Vein endothelial cell (primary cell): ENCODE measurements around the gene GKN2. TPM values are rescaled to one million over a fixed set of nuclear protein-coding genes. Genes with fewer than 3 reads are reported as not detected.

ENCODE experiments used
- total RNA-seq: library from RNA; depleted of rRNA; stranded (reverse); fragments of >200 nt; gene quantifications from 2 replicates; pipeline ENCODE4 v1.2.3, GENCODE V29; 2012

GKN2 gene, protein sequence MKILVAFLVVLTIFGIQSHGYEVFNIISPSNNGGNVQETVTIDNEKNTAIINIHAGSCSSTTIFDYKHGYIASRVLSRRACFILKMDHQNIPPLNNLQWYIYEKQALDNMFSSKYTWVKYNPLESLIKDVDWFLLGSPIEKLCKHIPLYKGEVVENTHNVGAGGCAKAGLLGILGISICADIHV
- 0.38 and 0.65 TPM in 2 replicates for total RNA-seq

GRCh38 chr2:68952887-68953521 lies at the start of gene GKN2:
GKN2 (minus strand) TSS chr2:68952893; CDS start chr2:68952861, 32 bp downstream.

DNA sequence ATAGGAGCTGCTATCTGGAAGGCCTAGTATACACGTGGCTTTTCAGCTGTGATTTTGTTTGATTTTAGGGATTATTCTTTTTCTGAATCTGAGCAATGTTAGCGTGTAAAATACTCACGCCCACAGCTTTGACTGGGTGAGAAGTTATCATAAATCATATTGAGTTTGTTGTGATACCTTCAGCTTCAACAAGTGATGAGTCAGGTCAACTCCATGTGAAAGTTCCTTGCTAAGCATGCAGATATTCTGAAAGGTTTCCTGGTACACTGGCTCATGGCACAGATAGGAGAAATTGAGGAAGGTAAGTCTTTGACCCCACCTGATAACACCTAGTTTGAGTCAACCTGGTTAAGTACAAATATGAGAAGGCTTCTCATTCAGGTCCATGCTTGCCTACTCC lies 21.6 kb upstream of the GKN2 start, which contains the start of gene GKN1:
TSS of gene GKN1 (plus strand) at position 386 of the 400 bp plus-strand sequence. CDS start 42 bp downstream, outside the sequence.

Other genes starting within 250 kb of the GKN2 start
- gene ARHGAP25, start 218.1 kb downstream of the GKN2 start, total RNA-seq: 5.2 and 8.2 TPM in 2 replicates
- gene BMP10, start 81.5 kb downstream of the GKN2 start, total RNA-seq: 0.33 TPM in 1 of 2 replicates, not detected in the other
- not detected in 2 replicates for gene GKN1, start 21.7 kb upstream of the GKN2 start, total RNA-seq
- 0.98 and 2.6 TPM in 2 replicates for gene ANTXR1, start 60.3 kb upstream of the GKN2 start, total RNA-seq